ENCODE data around the gene PDLIM3.
"Not testable (repeated sequence)": the region's sequence is repeated elsewhere in the genome, so short reads cannot be mapped to it uniquely, and the experiment has no call there.

Gene PDLIM3

GRCh38 chr4:185515248-185515647, 20.1 kb downstream of the PDLIM3 start:
- no peak for DNase-seq

GRCh38 chr4:185514182-185514697, 21.1 kb downstream of the PDLIM3 start:
- DNase-seq, result no peak

GRCh38 chr4:185513489-185514181, 21.7 kb downstream of the PDLIM3 start:
- DNase-seq, result no peak

GRCh38 chr4:185512516-185512915, 22.8 kb downstream of the PDLIM3 start:
- DNase-seq, result no peak

GRCh38 chr4:185511243-185511642, 24.1 kb downstream of the PDLIM3 start:
- DNase-seq, result not testable (repeated sequence)

GRCh38 chr4:185510806-185511205, 24.5 kb downstream of the PDLIM3 start:
- no peak for DNase-seq

- DNase-seq, result no peak
Measured at GRCh38 chr4:185508181-185508580, 27.1 kb downstream of the PDLIM3 start.

- no peak for DNase-seq
Measured at GRCh38 chr4:185506422-185506821, 28.9 kb downstream of the PDLIM3 start.

GRCh38 chr4:185504098-185505047, 30.9 kb downstream of the PDLIM3 start:
- DNase-seq, result no peak

GRCh38 chr4:185502386-185502785, 32.9 kb downstream of the PDLIM3 start:
- DNase-seq, result no peak

GRCh38 chr4:185500576-185500975, 34.7 kb downstream of the PDLIM3 start:
- no peak for DNase-seq

GRCh38 chr4:185500035-185500434, 35.3 kb downstream of the PDLIM3 start:
- no peak for DNase-seq

- no peak for DNase-seq
Measured at GRCh38 chr4:185488650-185489049, 46.7 kb downstream of the PDLIM3 start.

GRCh38 chr4:185481401-185481800, 53.9 kb downstream of the PDLIM3 start:
- DNase-seq, result no peak

- DNase-seq, result no peak
Measured at GRCh38 chr4:185480016-185480732, 55.1 kb downstream of the PDLIM3 start.

GRCh38 chr4:185479507-185479971, 55.8 kb downstream of the PDLIM3 start:
- no peak for DNase-seq

- no peak for DNase-seq
Measured at GRCh38 chr4:185473247-185473646, 62.1 kb downstream of the PDLIM3 start.

GRCh38 chr4:185472103-185472542, 63.2 kb downstream of the PDLIM3 start:
- DNase-seq, result no peak

- DNase-seq, result peak; percentile 91 to 94
Measured at GRCh38 chr4:185471235-185472102, 63.8 kb downstream of the PDLIM3 start, which contains the start of gene CCDC110. TSS of gene CCDC110 (minus strand) at chr4:185471733. CDS start at chr4:185471683, 50 bp downstream.

- DNase-seq, result no peak
Measured at GRCh38 chr4:185470501-185471195, 64.7 kb downstream of the PDLIM3 start.

- no peak for DNase-seq
Measured at GRCh38 chr4:185469580-185470154, 65.6 kb downstream of the PDLIM3 start.

Data from stimulated activated CD4-positive, alpha-beta T cell treated with anti-CD3 and anti-CD28 coated beads, Interleukin-2, amount 100 ng/mL, for 24 hours (primary cell).